HG03558 (cell line): Measurements from ENCODE around the gene PIEZO1.

Source experiments
- ATAC-seq: cut with Tn5 transposase; IDR thresholded peaks from one replicate; pipeline ENCODE4 v1.9.1; 2021; ENCODE audit warnings: moderate number of reproducible peaks; ENCODE audit not compliant: unreplicated experiment; ENCODE audit errors: extremely low read depth

The PIEZO1 gene

DNA sequence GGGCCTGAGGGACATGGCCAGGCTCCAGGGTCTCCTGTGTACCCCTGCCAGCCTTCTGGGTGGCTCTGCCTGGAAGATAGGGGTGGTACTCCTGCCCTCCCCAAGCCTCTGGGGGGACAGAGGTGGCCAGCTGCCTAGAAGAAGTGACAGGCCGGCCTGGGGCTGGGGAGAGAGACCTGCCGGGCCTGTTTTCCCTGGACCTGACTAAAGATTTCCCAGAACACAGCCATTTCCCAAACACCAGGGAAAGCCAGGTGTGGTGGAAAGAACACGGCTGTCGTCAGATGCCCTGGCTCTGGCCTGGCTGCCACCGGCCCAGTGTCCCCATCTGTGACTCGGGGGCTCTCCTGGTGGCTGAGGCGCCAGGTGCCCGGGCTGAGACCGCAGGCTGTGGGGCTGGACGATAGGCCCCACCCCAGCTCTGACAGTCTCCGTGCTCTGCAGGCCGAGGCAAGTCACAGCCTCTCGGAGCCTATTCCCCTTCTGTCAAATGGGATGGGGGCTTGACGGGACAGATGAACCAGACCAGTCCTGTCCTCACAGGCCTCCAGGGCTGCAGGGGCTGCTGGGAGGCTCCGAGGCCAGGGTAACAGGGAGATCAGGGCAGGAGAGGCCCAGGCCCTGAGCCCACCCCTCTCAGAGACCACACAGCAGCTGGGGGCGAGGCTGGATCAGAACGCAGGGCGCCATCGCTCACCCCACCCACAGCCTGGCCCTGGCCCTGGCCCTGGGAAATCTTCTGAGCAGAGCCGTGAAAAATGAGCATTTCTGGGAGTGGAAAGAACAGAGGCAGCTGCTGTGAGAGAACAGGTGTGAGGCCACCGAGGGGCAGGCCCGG lies 45.7 kb downstream of the PIEZO1 start:
- ATAC-seq, result no peak

DNA sequence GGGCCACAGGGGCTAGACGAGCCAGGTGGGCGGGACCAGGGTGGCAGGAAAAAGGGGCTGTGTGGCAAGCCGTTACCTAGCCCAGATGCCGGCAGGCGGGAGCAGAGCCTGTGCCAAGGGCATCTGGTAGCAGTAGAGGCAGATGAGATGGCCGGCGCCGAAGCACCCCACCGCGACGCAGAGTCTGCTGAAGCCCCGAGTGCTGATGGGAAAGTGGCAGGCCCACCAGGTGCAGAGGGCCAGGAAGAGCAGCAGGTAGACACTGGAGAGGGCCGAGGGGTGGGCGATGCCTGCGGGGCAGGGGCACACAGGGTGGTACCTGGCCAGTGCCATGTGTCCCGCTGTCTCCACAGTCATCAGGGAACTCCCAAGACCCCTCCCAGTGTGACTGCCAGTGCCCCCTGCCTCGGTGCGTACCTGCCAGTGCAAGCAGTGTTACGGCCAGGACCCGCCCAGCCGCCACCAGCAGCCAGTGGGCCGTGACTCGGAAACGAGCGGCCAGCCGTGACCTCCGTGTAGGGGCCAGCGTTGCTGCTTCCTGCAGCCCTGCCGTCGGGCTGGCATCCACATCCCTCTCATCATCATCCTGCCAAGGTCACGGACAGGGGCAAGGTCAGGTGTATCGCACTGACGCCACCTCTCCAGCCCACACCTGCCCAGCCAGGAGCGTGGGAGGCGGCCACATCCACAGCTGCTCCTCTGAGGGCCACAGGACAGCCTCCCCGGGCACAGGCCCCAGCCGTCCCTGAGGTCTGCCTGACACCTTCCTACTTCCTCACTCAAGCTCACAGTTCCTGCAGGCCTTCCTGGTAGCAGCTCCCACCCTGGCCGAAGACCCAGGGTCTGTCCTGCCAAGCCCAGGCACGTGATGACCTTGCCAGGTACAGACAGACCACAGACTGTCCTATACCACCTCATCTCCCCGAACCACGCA lies 46.6 kb downstream of the PIEZO1 start:
- ATAC-seq, result no peak

DNA sequence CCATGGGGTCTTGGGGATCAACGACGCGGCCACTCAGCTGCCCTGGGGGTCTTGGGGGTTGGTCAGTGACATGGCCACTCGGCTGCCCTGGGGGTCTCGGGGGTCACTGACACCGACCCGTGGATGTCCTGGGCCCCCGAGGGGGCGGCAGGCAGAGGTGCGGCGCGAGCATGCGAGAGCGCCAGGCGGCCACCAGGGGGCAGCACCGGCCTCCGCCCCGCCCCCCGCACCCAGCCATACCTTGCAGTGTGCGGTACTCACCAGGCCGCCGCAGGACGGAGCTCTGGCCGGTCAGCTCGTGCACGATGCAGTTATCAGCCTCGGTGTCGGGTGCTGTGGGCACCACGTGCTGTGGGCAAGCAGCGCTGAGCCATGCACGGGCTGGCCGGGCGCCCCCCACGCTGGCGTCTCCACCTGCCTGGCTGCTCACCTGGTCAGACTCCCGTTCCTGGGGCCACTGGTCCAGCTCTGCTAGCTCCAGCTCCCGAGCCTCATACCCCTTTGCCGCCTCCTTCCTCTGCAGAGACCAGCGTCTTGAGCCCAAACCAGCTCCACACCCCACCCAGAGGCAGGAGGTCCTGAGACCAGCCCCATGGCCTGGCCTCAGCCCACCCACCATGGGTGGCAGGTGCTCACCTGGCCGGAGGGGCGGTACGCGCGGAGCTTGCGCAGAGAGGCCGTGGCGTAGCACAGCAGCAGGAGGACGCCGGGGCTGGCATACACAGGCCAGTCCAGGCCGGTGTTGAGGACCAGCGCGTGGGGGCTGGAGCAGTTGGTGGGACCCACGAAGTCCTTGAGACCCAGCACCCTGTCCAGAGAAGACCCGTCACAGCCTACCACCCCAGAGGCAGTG lies 47.5 kb downstream of the PIEZO1 start:
- no peak for ATAC-seq

DNA sequence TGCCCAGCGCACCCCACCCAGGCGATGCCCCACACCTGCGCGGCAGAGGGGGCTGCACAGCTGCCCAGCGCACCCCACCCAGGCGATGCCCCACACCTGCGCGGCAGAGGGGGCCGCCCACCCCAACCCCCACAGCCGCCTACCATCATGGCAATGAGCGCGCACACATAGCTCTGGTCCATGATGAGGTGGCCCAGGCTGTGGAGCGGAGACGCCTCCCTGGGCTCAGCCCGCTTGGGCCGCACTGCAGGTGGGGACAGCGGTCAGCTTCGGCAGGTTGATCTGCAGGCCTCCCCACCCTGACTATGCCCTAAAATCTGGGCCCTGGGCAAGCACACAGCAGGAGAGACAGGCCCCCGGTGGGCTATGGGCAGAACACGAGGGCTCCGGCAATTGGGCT lies 48.5 kb downstream of the PIEZO1 start:
- ATAC-seq, result no peak

DNA sequence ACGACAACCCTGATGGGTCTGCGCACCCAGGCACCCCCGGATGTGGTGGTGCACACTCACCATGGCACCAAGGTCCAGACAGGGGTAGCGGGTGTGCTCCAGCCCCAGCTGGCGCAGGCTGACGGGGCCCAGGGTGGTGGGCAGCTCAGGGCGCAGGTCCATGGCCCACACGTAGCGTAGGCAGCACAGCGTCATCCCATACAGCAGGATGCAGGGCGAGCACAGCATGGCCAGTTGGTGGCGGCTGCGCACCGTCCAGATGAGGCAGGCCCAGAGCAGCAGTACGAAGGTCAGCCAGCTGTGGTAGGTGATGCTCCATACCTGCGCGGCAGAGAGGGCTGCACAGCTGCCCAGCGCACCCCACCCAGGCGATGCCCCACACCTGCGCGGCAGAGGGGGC lies 48.9 kb downstream of the PIEZO1 start:
- ATAC-seq, result no peak

DNA sequence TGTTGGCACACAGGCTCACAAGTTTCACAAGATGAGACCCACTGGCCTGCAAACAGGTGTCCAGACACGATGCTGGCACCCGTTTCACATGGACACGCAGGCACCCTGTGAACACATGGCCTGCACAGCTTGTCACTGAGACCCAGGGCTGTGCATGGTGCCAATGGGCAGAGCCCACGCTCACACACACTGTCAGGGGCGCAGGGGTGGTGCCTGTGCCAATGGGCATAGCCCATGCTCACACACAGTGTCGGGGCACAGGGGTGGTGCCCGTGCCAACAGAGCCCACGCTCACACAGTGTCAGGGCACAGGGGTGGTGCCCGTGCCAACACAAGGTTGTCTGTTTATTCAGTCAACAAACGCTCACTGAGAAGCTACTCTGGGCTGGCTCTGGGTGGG lies 49.4 kb downstream of the PIEZO1 start:
- ATAC-seq, result no peak

DNA sequence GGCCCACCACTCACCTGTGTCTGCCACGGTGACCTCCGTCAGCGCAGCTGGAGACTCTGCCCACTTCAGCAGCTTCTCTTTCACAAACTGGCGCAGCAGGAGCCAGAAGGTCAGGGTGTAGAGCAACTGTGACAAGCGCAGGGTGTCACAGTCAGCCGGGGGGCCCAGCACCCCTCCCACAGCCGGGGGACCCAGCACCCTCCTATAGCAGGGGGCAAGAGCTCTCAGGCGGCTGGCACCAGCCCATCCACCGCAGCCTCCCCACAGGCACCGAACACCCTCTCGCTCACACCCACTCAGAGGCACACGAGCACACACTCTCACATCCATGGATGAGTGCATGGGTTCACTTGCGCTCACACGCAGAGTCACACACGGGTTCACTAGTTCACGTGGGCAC lies 49.9 kb downstream of the PIEZO1 start:
- no peak for ATAC-seq

DNA sequence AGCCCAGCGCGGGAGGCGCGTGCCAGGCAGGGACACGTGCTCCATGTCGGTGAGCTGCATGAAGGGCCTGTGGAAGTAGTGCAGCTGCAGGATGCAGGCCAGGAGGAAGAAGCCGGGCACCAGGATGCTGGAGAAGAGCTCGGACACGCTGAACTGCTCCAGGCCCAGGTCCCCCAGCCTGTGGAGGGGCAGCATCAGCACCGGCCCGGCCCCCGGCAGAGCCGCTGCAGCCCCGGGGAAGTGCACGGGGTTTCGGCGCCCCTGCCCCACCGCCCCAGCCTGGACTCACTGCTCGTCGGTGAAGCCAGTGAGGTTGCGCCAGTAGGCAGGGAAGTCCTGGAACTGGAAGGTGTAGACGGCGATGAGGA lies 50.7 kb downstream of the PIEZO1 start:
- ATAC-seq, result no peak

DNA sequence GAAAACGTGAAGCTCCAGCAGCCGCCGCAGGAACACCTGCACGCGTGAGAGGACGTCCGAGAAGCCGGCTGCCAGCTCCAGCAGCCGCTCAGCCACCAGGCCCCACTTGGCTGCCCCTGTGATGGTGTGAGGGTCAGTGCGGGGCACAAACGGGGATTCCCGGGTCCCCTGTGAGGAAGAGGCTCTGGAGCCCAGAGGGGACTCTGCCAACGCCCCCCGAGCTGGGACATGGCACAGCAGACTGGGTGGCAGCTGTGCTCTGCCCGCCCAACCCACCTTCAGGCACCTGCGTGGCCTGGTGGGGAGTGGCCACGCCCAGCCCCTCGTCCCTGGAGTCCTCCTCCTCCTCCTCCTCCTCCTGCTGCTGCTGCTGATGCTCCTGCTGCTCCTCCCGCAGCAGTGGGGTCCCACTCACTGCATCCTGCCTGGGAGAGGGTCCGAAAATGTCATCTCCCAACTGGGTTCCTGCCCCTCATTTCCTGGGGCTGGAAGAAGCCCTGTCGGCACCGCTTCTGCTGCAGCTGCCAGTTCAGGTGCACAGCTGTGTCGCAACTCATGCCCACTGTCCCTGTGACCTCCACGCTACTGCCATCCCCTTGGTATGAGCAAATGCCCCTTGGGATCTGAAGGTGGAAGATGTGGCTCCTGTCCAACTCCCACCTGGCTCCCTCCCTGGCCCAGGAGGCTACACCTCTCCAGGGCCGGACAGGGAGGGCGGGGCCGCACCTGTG lies 51.2 kb downstream of the PIEZO1 start:
- ATAC-seq, result no peak

DNA sequence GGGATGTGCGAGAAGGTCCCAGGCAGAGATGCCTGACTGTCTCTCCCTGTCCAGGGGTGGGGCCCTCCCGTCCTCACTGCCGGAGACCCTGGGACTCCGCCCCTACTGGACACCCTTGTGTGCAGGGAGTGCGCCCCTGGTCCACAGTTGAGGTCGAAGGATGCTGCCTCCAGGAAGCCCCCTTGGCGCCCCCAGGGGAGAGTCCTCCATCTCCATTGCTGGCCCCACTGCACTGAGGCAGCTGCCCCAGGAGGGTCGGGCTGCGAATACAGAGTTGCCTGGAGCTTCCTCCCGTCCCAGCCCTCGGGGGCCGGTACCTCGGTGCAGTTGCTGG lies 52.1 kb downstream of the PIEZO1 start:
- ATAC-seq, result no peak

DNA sequence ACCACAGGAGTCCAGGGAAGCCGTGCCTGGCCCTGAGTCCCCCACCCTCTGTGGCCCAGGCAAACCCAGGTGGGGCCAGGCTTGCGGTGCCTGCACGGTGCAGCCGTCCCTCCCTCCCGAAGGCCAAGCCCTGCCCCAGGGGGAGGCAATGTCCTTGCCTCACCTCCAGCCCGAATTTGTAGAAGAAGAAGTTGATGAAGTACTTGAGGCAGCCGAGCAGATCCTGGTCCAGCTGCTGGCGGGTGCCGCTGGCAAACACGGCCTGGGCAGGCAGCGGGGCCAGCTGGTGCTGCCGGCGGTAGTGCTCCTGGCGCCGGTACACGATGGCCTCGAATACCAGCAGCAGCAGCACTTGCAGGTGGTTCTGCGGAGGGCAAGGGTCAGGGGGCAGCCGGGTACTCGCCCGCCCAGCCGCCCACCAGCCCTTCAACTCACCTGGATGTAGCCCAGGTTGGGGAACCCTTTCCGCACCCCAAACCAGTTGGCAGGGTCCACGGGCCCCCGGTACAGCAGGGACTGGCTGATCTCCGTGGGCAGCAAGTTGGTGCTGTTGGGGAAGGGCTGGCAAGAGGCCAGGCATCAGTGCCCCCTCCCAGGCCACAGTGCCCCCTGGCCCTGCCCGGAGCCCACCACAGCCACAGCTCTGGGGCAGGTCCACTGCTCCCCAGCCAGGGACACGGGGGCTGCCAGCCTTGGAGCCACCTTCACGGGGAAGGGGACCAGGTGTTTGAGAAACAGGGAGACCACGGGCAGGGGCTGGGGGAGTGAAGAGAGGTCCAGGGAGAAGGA lies 52.7 kb downstream of the PIEZO1 start:
- ATAC-seq, result no peak

DNA sequence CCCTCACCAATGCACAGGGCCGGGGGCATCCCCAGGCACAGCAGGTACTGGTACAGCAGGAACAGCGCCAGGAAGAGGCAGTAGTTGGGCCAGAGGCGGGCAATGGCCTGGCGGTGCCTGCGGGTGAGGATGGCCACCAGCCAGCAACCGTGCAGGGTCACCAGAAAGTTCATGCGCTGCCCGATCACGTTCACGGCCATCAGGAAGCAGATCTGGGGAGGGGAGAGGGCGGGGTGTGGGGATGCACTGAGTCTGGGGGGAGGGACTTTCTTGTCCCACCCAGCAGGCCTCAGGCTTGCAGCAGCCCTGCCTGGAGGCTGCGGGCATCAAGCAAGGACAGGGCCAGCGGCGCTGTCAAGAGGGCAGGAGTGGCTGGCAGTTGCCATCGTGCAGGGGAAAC lies 53.3 kb downstream of the PIEZO1 start:
- no peak for ATAC-seq

DNA sequence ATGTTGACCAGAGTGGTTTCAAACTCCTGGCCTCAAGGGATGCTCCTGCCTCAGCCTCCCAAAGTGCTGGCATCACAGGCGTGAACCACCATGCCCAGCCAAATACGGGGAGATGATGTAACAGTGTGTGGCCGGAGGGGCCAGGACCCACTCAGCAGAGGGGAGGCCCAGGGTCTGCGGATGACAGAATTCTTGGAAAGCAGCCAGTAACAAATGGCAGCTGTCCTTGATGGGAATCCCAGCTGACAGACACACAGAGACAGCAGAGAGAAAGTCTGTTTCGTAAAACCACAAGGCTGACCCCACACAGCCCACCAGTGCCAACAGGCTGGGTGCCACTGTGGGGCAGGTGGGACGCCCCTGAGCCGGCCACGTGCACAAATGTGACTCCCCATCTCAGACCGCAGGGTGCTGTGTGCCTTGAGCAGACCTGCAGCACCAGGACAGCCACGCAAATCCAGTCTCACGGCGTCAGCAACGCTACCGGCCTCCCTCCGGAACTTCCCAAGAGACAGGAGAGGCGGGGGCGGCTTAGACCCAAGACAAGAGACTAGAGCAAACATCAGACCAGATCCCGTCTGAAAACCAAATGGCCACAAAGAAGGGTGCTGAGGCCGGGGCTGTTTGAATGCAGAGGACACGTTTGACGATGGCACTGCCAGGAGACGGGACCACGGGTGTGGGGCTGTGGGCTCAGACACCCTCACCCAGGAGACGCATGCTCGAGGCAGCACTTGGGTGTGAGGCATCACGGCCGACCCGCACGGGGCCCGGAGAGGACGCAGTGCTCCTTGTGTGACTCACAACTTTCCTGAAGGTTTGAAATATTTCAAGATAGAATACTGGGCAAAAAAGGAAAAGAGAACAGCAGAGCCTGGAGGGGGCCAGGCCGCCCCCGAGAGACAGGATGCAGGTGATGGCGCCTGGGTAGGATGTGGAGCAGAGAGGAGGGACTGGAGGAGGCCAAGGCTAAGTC lies 54.1 kb downstream of the PIEZO1 start:
- ATAC-seq, result no peak

DNA sequence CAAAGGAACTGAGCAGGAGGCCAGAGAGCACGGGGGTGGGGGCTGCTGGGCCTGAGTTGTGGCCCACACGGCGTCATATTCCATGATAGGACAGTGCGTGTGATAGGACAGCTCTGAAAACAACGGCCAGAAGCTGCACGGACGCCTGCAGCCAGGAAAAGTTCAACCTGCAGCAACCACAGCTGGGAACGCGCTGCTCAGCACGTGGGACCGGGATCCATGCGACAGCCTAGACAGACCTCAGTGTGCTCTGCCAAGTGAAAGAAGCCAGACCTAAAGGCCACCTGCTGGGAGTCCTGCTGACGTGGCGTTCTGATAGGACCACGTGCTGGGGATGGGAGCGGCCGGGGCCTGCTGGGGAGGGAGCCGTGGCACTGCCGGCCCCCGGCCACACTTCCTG lies 57.1 kb downstream of the PIEZO1 start:
- ATAC-seq, result no peak

DNA sequence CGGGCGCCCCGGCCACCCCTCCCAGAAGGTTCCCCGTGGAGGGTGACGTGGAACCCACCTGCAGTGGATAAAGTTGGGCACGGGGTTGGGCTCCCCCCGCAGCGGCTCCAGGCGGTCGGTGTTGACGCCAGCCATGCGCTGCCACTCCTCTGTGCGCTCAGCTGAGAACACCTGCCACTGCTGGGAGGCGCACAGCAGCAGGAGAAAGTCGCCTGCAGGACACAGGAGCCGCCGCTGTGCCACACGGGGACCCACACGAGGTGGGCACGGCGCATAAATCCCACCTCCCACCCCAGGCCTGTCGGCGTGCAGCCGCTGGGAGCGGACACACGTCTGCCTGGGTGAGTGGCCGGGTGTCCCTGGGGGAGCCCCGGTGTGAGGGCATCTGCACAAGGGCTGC lies 58.0 kb downstream of the PIEZO1 start:
- ATAC-seq, result no peak

DNA sequence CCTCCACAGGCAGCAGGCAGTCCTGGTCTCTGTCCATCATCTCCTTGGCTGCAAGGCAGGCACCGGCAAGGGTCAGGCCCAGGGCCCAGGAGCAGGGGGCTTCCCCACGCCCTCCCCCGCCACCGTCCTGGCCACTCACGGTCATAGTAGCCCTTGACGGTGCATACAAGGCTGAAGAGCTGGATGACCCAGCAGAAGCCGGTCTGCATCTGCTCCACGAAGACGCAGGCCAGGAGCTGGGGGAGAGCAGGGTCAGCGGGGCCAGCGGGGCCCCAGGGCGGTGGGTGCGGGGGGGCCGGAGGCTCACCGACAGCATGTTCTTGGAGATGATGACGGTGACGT lies 58.6 kb downstream of the PIEZO1 start:
- ATAC-seq, result no peak

DNA sequence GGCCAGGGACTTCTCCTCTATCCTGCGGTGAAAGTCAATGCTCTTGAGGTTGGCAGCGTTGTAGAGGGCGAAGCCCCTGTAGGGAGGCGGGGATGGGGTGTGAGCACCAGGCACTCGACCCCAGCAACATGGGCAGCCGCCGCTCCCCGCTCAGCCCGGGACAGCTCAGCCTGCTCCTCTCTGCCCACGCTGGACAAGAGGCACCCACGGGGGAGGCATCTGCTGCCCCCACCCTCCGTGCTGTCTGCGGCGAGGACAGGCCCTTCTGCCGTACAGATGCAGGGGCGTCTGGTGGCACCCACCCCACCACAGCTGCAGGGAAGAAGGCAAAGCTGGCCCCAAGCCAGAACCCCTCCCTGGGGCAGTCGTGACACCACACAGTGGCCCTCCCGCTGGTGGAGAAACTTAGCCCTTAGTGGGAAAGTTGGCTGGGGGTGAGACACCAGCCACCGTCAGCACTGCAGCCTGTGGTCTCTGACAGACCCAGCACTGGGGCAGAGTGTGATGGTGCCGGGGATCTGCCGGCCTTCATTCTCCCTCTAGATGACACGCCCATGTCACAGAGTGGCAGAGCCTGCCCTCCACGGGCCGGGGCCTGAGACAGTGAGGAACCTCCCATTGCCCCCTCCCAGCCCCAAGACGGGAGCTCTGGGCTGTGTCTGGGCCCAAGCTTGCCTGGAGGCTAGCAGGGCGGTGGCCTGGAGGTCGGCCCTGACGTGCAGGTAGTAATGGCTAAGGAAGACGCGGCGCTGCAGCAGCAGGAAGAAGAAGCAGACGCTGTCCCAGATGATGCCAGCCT lies 59.2 kb downstream of the PIEZO1 start:
- no peak for ATAC-seq
